Measurements from ENCODE around the gene CAPZA3. TPM values are rescaled to one million over a fixed set of nuclear protein-coding genes. Genes with fewer than 3 reads are reported as not detected.
"Not testable (repeated sequence)": the region's sequence is repeated elsewhere in the genome, so short reads cannot be mapped to it uniquely, and the experiment has no call there.

CAPZA3 gene
- total and polyA plus RNA-seq, 2 experiments from 2014 or later, result not detected

- TF ChIP-seq, protein P1, sequence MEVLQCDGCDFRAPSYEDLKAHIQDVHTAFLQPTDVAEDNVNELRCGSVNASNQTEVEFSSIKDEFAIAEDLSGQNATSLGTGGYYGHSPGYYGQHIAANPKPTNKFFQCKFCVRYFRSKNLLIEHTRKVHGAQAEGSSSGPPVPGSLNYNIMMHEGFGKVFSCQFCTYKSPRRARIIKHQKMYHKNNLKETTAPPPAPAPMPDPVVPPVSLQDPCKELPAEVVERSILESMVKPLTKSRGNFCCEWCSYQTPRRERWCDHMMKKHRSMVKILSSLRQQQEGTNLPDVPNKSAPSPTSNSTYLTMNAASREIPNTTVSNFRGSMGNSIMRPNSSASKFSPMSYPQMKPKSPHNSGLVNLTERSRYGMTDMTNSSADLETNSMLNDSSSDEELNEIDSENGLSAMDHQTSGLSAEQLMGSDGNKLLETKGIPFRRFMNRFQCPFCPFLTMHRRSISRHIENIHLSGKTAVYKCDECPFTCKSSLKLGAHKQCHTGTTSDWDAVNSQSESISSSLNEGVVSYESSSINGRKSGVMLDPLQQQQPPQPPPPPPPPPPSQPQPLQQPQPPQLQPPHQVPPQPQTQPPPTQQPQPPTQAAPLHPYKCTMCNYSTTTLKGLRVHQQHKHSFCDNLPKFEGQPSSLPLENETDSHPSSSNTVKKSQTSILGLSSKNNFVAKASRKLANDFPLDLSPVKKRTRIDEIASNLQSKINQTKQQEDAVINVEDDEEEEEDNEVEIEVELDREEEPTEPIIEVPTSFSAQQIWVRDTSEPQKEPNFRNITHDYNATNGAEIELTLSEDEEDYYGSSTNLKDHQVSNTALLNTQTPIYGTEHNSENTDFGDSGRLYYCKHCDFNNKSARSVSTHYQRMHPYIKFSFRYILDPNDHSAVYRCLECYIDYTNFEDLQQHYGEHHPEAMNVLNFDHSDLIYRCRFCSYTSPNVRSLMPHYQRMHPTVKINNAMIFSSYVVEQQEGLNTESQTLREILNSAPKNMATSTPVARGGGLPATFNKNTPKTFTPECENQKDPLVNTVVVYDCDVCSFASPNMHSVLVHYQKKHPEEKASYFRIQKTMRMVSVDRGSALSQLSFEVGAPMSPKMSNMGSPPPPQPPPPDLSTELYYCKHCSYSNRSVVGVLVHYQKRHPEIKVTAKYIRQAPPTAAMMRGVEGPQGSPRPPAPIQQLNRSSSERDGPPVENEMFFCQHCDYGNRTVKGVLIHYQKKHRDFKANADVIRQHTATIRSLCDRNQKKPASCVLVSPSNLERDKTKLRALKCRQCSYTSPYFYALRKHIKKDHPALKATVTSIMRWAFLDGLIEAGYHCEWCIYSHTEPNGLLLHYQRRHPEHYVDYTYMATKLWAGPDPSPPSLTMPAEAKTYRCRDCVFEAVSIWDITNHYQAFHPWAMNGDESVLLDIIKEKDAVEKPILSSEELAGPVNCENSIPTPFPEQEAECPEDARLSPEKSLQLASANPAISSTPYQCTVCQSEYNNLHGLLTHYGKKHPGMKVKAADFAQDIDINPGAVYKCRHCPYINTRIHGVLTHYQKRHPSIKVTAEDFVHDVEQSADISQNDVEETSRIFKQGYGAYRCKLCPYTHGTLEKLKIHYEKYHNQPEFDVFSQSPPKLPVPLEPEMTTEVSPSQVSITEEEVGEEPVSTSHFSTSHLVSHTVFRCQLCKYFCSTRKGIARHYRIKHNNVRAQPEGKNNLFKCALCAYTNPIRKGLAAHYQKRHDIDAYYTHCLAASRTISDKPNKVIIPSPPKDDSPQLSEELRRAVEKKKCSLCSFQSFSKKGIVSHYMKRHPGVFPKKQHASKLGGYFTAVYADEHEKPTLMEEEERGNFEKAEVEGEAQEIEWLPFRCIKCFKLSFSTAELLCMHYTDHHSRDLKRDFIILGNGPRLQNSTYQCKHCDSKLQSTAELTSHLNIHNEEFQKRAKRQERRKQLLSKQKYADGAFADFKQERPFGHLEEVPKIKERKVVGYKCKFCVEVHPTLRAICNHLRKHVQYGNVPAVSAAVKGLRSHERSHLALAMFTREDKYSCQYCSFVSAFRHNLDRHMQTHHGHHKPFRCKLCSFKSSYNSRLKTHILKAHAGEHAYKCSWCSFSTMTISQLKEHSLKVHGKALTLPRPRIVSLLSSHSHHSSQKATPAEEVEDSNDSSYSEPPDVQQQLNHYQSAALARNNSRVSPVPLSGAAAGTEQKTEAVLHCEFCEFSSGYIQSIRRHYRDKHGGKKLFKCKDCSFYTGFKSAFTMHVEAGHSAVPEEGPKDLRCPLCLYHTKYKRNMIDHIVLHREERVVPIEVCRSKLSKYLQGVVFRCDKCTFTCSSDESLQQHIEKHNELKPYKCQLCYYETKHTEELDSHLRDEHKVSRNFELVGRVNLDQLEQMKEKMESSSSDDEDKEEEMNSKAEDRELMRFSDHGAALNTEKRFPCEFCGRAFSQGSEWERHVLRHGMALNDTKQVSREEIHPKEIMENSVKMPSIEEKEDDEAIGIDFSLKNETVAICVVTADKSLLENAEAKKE (CRISPR knock-in tag; IDR thresholded peaks at IDR 0.05), result no peak
- no peak for TF ChIP-seq STAT1 (IDR thresholded peaks at IDR 0.05; ENCODE audit: unreplicated experiment)
- no peak for TF ChIP-seq EZH2phosphoT487 (IDR thresholded peaks at IDR 0.05; ENCODE audit: unreplicated experiment)
- TF ChIP-seq ZNF331 (CRISPR knock-in tag; IDR thresholded peaks at IDR 0.05; ENCODE audit: low read depth), result no peak
- TF ChIP-seq ZNF114 (CRISPR knock-in tag; IDR thresholded peaks at IDR 0.05), result no peak
- no peak for TF ChIP-seq EZH2 (IDR thresholded peaks at IDR 0.05; ENCODE audit: low read depth, unreplicated experiment)
- no peak for TF ChIP-seq JUNB (IDR thresholded peaks at IDR 0.05; ENCODE audit: unreplicated experiment)
Observed at GRCh38 chr12:18690653-18691052, 47.3 kb upstream of the CAPZA3 start (continued).

DNA sequence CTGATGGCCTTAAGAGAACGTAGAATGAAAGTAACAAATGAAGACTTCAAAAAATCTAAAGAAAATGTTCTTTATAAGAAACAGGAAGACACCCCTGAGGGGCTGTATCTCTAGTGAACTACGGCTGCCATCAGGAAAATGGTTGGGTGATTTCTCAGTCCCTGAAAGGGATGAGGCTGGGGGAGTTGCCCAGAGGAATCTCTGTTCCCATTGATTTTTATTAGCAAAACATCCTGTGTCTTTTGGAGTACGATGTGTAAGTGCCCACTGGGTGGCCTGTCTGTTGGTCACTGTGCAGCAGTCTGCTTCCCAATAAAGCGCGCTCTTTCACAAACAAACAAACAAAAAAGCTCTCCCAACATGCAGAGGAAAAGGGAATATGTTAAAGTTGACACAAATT is 43.9 kb upstream of the CAPZA3 start:
- not testable (repeated sequence) for H3K9me2 ChIP-seq (ENCODE audit: insufficient read depth); ATAC-seq; H3K27ac ChIP-seq (ENCODE audit: low read depth); H3K9me3 Mint-ChIP-seq; H3K79me2 ChIP-seq (replicated peaks; ENCODE audit: insufficient read depth); H4K20me1 ChIP-seq (replicated peaks; ENCODE audit: insufficient read depth); H3K4me1 ChIP-seq (ENCODE audit: insufficient read depth); H3K4me2 ChIP-seq; H3K36me3 ChIP-seq (ENCODE audit: insufficient read depth); H3F3A ChIP-seq (replicated peaks; ENCODE audit: low read depth); H3K4me1 Mint-ChIP-seq; H3K4me3 ChIP-seq; H3K27me3 Mint-ChIP-seq (ENCODE audit: insufficient read depth, low read depth, poor library complexity); H3K27me3 ChIP-seq (ENCODE audit: insufficient read depth); H3K4me3 Mint-ChIP-seq; H3K27ac Mint-ChIP-seq; H3K36me3 Mint-ChIP-seq (ENCODE audit: low read depth); DNase-seq (ENCODE audit: low spot score); H2AFZ ChIP-seq
